22Rv1 (cell line): ENCODE data around the gene SHC2.

Source experiments
- CTCF ChIP-seq: fragments of 450-650 bp; IDR thresholded peaks from 2 replicates; pipeline ENCODE4 v1.5.1; 2017; ENCODE audit warnings: mild to moderate bottlenecking
- ZFX ChIP-seq: fragments of 450-650 bp; IDR thresholded peaks from 2 replicates; pipeline ENCODE4 v1.6.1; 2017; ENCODE audit warnings: antibody characterized with exemption, borderline replicate concordance

GRCh38 chr19:497869-498510 is 37.2 kb upstream of the SHC2 start:
- TF ChIP-seq CTCF (no peak), ZFX (no peak)
